Measurements from ENCODE around the gene CWC27.

DNA sequence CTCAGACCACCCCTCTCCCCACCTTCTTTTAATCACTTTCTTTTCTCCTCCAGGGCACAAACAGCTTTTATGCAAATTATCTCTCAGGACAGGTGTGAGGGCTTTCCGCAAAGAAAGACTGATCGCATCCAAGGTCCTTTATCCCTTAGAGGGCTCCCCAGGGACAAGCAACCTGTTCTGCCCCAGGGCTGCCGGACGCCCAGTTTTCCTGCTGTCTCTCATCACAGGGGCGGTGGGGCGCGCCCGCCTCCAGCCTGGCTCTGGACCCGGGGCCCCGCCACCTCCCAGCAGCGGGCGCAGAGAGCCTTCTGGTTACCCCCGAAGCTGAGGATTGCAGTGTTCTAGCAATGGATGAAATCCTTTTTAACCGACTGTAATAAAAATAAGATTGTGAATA is 266.1 kb downstream of the CWC27 start:
- no peak for TF ChIP-seq ZNF10 (CRISPR knock-in tag; IDR thresholded peaks at IDR 0.05; ENCODE audit: borderline replicate concordance, low read depth)
- no peak for TF ChIP-seq MYC (CRISPR knock-in tag; IDR thresholded peaks at IDR 0.05; ENCODE audit: borderline replicate concordance)
- TF ChIP-seq CCAR2 (optimal IDR thresholded peaks at IDR 0.05; ENCODE audit: low read depth, low read length): no peak
- no peak for TF ChIP-seq JUN (CRISPR knock-in tag; IDR thresholded peaks at IDR 0.05)
- TF ChIP-seq, protein P1, sequence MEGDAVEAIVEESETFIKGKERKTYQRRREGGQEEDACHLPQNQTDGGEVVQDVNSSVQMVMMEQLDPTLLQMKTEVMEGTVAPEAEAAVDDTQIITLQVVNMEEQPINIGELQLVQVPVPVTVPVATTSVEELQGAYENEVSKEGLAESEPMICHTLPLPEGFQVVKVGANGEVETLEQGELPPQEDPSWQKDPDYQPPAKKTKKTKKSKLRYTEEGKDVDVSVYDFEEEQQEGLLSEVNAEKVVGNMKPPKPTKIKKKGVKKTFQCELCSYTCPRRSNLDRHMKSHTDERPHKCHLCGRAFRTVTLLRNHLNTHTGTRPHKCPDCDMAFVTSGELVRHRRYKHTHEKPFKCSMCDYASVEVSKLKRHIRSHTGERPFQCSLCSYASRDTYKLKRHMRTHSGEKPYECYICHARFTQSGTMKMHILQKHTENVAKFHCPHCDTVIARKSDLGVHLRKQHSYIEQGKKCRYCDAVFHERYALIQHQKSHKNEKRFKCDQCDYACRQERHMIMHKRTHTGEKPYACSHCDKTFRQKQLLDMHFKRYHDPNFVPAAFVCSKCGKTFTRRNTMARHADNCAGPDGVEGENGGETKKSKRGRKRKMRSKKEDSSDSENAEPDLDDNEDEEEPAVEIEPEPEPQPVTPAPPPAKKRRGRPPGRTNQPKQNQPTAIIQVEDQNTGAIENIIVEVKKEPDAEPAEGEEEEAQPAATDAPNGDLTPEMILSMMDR (CRISPR knock-in tag; IDR thresholded peaks at IDR 0.05): no peak
- TF ChIP-seq, protein P2, sequence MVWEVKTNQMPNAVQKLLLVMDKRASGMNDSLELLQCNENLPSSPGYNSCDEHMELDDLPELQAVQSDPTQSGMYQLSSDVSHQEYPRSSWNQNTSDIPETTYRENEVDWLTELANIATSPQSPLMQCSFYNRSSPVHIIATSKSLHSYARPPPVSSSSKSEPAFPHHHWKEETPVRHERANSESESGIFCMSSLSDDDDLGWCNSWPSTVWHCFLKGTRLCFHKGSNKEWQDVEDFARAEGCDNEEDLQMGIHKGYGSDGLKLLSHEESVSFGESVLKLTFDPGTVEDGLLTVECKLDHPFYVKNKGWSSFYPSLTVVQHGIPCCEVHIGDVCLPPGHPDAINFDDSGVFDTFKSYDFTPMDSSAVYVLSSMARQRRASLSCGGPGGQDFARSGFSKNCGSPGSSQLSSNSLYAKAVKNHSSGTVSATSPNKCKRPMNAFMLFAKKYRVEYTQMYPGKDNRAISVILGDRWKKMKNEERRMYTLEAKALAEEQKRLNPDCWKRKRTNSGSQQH (CRISPR knock-in tag; IDR thresholded peaks at IDR 0.05; ENCODE audit: low read depth): no peak
- no peak for TF ChIP-seq ZNF121 (CRISPR knock-in tag; IDR thresholded peaks at IDR 0.05)
- no peak for TF ChIP-seq EP300 (IDR thresholded peaks at IDR 0.05; ENCODE audit: low read depth in 2 of 2, low read length in 2 of 2)
- no peak for TF ChIP-seq EP300 (CRISPR knock-in tag; IDR thresholded peaks at IDR 0.05; ENCODE audit: borderline replicate concordance)
- TF ChIP-seq POLR2A (IDR thresholded peaks at IDR 0.05; ENCODE audit: insufficient read depth in 1 of 2, low read depth in 2 of 2, low read length in 2 of 2): no peak
- no peak for TF ChIP-seq EEA1 (CRISPR knock-in tag; IDR thresholded peaks at IDR 0.05; ENCODE audit: borderline replicate concordance)
- no peak for TF ChIP-seq TCF7 (IDR thresholded peaks at IDR 0.05; ENCODE audit: low read depth)
- TF ChIP-seq ZBTB20 (CRISPR knock-in tag; IDR thresholded peaks at IDR 0.05; ENCODE audit: borderline replicate concordance, low read depth): no peak
- TF ChIP-seq ZNF674 (CRISPR knock-in tag; IDR thresholded peaks at IDR 0.05; ENCODE audit: low read depth): no peak
- no peak for TF ChIP-seq PPARG (CRISPR knock-in tag; conservative IDR thresholded peaks at IDR 0.05)
